Body of pancreas (tissue), 4 donors: ENCODE data around the gene ASAH2. TPM values are rescaled to one million over a fixed set of nuclear protein-coding genes. Genes with fewer than 3 reads are reported as not detected.
A peak's percentile ranks its signal among the peaks of the same experiment; 100 is the strongest.

Source experiments
- ATAC-seq: fragments of 150-250 bp; one replicate; pipeline ENCODE4 v1.9.1; 2016
- DNase-seq, 4 donors: peaks; one replicate each; pipeline ENCODE4 v3.0.0-alpha.2; 2019
- H3K27ac ChIP-seq, 4 donors: fragments of 200-600 bp; sonication (generic); 1 replicate in 3 of 4; 2 replicates in 1 of 4; pipeline versions ENCODE4 v1.5.1 to v1.6.1; 2016 to 2019; ENCODE audit warnings: mild to moderate bottlenecking in 1 of 4, mixed read lengths in 1 of 4, moderate library complexity in 1 of 4
- H3K27me3 ChIP-seq, 2 donors: fragments of 200-600 bp; sonication (generic); one replicate each; pipeline ENCODE4 v1.6.0; 2016; ENCODE audit warnings: mild to moderate bottlenecking in 1 of 2
- H3K36me3 ChIP-seq, 2 donors: fragments of 200-600 bp; sonication (generic); replicated peaks in 1 of 2; 2 replicates each; pipeline ENCODE4 v1.5.1; 2016; ENCODE audit warnings: low read depth in 2 of 2; ENCODE audit not compliant: insufficient read depth in 1 of 2
- H3K4me1 ChIP-seq: fragments of 200-600 bp; sonication (generic); one replicate; pipeline ENCODE4 v1.6.0; 2016
- H3K4me3 ChIP-seq, 2 donors: fragments of 200-600 bp; sonication (generic); 1 replicate in 1 of 2; 2 replicates in 1 of 2; pipeline ENCODE4 v1.5.1; 2016 to 2019
- H3K9me3 ChIP-seq, 3 donors: fragments of 200-600 bp; sonication (generic); 1 replicate in 2 of 3; 2 replicates in 1 of 3; pipeline ENCODE4 v1.5.1; 2016
- POLR2A ChIP-seq, 3 donors: fragments of 450-650 bp; IDR thresholded peaks; one replicate each; pipeline ENCODE4 v1.6.1; 2016; ENCODE audit warnings: antibody characterized with exemption in 3 of 3, mild to moderate bottlenecking in 2 of 3
- WGBS, 2 donors: methylation state at CpG; one replicate each; pipeline ENCODE4 v1.1.5; 2017; 5-methylcytosine and 5-hydroxymethylcytosine counted together
- intact Hi-C: fragments of 100-400 bp; cut with DNase I; formaldehyde crosslinking; loops from one replicate; pipeline ENCODE4 v1.15.1; 2023
- total RNA-seq, 2 donors: library from RNA; depleted of rRNA; stranded (reverse); fragments of >200 nt; gene quantifications; one replicate each; pipeline ENCODE4 v1.1.0, GENCODE V29; 2016
- TF ChIP-seq, protein P1 (sequence below), 7 experiments: fragments of 450-650 bp in 4 of 7; fragments of 200-600 bp in 3 of 7; sonication (generic) in 3 of 7; IDR thresholded peaks; one replicate each; pipeline ENCODE4 v1.5.1; 2016 to 2019; ENCODE audit warnings: antibody characterized with exemption in 7 of 7

ASAH2 gene
- total RNA-seq, 2 donors from 2014 or later = 0.33 to 1.0 TPM

DNA sequence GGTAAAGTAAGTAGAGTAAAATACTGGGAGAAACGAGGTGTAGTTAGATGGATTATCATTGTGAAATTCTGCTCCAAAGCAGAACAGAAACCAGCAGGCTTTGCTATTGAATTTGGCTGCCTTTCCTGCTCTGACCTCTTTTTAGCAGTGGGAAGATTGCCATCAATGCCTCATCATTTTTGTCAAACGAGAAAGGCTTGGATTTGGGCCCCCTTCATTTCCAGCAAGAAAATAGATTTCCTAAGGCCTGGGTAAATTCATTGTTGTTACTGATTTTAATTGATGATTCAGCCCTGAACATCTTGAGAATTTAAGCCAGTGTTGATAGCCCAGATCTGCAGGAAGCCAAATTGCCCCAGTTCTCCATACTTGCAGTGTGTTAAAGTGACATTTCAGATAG is 35.2 kb upstream of the ASAH2 start:
- 18% methylated on average over 2 of the region's 2 CpGs for WGBS, 2 donors
- no peaks in the 10 kb centered on the region for H3K27me3 ChIP-seq
- intact Hi-C loops = no loop called here
- H3K4me3 ChIP-seq = no peak overlapping the region
- no peaks in the 10 kb centered on the region for H3K9me3 ChIP-seq
- ATAC-seq (no peak), DNase-seq (peak in 1 of 4 donors; percentile 22)
- TF ChIP-seq POLR2A (IDR thresholded peaks at IDR 0.05) = no peak
- TF ChIP-seq, protein P1, sequence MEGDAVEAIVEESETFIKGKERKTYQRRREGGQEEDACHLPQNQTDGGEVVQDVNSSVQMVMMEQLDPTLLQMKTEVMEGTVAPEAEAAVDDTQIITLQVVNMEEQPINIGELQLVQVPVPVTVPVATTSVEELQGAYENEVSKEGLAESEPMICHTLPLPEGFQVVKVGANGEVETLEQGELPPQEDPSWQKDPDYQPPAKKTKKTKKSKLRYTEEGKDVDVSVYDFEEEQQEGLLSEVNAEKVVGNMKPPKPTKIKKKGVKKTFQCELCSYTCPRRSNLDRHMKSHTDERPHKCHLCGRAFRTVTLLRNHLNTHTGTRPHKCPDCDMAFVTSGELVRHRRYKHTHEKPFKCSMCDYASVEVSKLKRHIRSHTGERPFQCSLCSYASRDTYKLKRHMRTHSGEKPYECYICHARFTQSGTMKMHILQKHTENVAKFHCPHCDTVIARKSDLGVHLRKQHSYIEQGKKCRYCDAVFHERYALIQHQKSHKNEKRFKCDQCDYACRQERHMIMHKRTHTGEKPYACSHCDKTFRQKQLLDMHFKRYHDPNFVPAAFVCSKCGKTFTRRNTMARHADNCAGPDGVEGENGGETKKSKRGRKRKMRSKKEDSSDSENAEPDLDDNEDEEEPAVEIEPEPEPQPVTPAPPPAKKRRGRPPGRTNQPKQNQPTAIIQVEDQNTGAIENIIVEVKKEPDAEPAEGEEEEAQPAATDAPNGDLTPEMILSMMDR (IDR thresholded peaks at IDR 0.05) = no peak
- no peak overlapping the region for H3K27ac ChIP-seq
- no peaks in the 10 kb centered on the region for H3K4me1 ChIP-seq
- H3K36me3 ChIP-seq = no peaks in the 10 kb centered on the region

DNA sequence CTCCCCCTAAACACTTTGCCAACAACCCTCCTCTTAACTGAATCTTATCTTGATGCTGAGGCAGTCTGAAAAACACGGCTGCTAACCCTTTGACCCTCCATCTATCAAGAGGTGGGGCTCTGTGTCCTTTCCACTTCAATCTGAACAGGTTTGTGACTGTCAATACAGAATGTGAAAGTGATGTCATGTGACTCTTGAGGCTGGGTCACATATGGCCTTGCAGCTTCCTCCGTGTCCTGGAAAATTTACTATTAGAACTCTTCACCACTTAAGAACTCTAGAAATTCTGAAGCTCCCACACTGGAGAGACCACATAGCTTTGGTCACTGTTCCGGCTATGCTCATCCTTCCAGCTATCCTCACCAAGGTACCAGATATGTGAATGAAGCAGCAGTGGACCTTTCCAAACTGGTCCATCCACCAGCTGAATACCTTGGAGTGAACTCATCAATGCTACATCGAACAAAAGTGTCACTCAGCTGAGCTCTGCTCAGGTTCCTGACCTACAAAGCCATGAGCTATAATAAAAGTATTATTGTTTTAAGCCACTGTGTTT is 30.7 kb upstream of the ASAH2 start:
- Histone ChIP-seq H3K27me3 (no peaks in the 10 kb centered on the region), H3K4me1 (no peaks in the 10 kb centered on the region), H3K36me3 (no peaks in the 10 kb centered on the region), H3K27ac (no peak overlapping the region), H3K4me3 (no peak overlapping the region), H3K9me3 (no peaks in the 10 kb centered on the region)
- 76 to 82% methylated on average over 4 of the region's 4 CpGs for WGBS, 2 donors
- TF ChIP-seq, protein P1 (IDR thresholded peaks at IDR 0.05) = no peak
- TF ChIP-seq POLR2A (IDR thresholded peaks at IDR 0.05) = no peak
- no peak for ATAC-seq
- no peak for DNase-seq
- intact Hi-C loops = no loop called here

DNA sequence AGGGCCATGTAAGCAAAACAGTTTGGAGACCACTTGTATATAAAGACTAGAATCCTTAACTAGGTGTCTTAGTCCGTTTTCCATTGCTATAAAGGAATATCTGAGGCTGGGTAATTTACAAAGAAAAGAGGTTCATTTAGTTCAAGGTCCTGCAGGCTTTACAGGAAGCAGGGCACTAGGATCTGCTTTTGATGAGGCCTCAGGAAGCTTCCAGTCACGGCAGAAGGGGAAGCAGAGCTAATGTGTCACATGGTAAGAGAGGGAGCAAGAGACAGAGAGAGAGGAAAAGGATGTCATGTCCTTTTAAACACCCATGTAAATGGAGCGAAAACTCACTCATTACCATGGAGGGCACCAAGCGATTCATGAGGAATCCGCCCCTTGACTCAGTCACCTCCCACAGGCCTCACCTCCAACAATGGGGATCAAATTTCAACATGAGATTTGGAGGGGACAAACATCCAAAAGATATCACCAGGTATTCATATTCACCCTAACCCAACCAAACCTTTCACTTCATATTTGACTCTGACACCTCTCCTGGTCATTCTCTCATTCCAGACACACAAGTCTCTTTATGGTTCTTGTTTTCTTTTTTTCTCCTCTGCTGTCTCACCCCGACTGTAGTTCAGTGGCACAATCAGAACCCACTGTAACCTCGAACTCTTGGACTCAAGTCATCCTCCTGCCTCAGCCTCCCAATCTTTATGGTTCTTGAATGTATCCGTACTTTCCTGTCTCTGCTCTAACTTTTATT is 30.1 kb upstream of the ASAH2 start:
- H3K4me3 ChIP-seq = no peak overlapping the region
- TF ChIP-seq, protein P1 (IDR thresholded peaks at IDR 0.05) = no peak
- no peak for TF ChIP-seq POLR2A (IDR thresholded peaks at IDR 0.05)
- no peaks in the 10 kb centered on the region for H3K36me3 ChIP-seq
- DNase-seq (no peak), ATAC-seq (no peak)
- no peaks in the 10 kb centered on the region for H3K4me1 ChIP-seq
- 83% methylated on average over 8 of the region's 8 CpGs for WGBS, 2 donors
- no peaks in the 10 kb centered on the region for H3K9me3 ChIP-seq
- intact Hi-C loops = no loop called here
- H3K27ac ChIP-seq = no peak overlapping the region
- H3K27me3 ChIP-seq = no peaks in the 10 kb centered on the region

DNA sequence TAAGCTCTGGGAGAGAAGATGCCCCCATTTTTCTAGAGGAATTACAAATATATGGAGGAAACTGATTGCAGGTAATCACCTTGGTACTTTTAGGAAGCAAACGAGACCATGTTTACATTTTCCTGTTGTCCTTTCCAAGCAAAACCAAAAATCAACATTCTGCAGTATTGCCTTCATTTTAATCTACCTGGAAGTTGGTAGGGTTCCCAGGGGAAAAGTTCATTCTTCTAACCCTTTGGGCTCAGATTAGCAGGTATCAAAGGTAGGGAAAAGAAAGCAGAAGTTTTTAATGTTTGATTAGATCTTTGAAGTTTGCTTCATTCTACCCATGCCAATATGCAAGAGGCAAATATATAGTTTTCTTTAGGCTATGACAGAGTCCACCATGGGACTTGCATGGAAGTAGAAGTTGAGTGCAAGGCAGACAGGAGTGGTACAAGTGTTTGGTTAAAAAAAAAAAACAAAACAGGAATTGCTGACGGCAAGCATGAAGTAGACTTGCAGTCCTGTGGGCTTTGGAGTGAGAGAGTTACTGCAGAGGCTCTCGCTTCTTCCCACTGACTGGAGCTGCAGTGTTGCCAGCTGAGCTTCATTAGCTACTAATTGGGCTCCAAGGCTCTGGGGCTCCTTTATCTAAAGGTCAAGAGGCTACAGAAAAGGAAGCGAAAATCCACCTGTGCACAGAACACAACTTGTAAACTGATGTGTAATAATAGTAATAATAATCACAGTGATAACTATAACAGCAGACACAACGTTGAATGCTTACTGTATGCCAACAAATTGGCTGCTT is 28.9 kb upstream of the ASAH2 start:
- intact Hi-C loops = no loop called here

More for the DNA sequence above, 28.9 kb upstream of the ASAH2 start:
- no peak overlapping the region for H3K27ac ChIP-seq
- ATAC-seq (no peak), DNase-seq (no peak)
- H3K27me3 ChIP-seq = no peaks in the 10 kb centered on the region
- no peak overlapping the region for H3K4me3 ChIP-seq
- H3K4me1 ChIP-seq = no peaks in the 10 kb centered on the region
- WGBS, 2 donors = 45 to 51% methylated on average over 5 of the region's 5 CpGs
- H3K36me3 ChIP-seq = no peaks in the 10 kb centered on the region
- no peaks in the 10 kb centered on the region for H3K9me3 ChIP-seq
- TF ChIP-seq POLR2A (IDR thresholded peaks at IDR 0.05) = no peak
- TF ChIP-seq, protein P1 (IDR thresholded peaks at IDR 0.05) = no peak
